Measurements from ENCODE around the gene TVP23A. TPM values are rescaled to one million over a fixed set of nuclear protein-coding genes. Genes with fewer than 3 reads are reported as not detected.
"Not testable (repeated sequence)": the region's sequence is repeated elsewhere in the genome, so short reads cannot be mapped to it uniquely, and the experiment has no call there.

Gene TVP23A
- total RNA-seq, 2 donors from 2014 or later: 0.22 to 0.69 TPM

- H3K9me3 Mint-ChIP-seq: no peaks in the 10 kb centered on the region
- no peak overlapping the region for H3K4me3 Mint-ChIP-seq
- H3K27me3 Mint-ChIP-seq: peaks cover 22% of the 10 kb centered on the region
- ATAC-seq (replicated peaks): no peak
- H3K36me3 Mint-ChIP-seq (ENCODE audit: low read depth): no peaks in the 10 kb centered on the region
- peaks cover 6% of the 10 kb centered on the region for H3K4me1 Mint-ChIP-seq
- H3K27ac Mint-ChIP-seq: no peak overlapping the region
Measured at GRCh38 chr16:10849736-10850477, 31.3 kb upstream of the TVP23A start.

- Mint-ChIP-seq H3K27me3 (peaks cover 26% of the 10 kb centered on the region), H3K9me3 (no peaks in the 10 kb centered on the region), H3K36me3 (ENCODE audit: low read depth) (no peaks in the 10 kb centered on the region), H3K4me3 (no peak overlapping the region), H3K27ac (no peak overlapping the region), H3K4me1 (no peaks in the 10 kb centered on the region)
- ATAC-seq (replicated peaks): no peak
Measured at GRCh38 chr16:10847176-10847575, 28.6 kb upstream of the TVP23A start.

- no peaks in the 10 kb centered on the region for H3K4me1 Mint-ChIP-seq
- H3K36me3 Mint-ChIP-seq (ENCODE audit: low read depth): no peaks in the 10 kb centered on the region
- H3K4me3 Mint-ChIP-seq: no peak overlapping the region
- ATAC-seq (replicated peaks): no peak
- no peak overlapping the region for H3K27ac Mint-ChIP-seq
- peaks cover 26% of the 10 kb centered on the region for H3K27me3 Mint-ChIP-seq
- H3K9me3 Mint-ChIP-seq: no peaks in the 10 kb centered on the region
Measured at GRCh38 chr16:10846213-10846998, 27.8 kb upstream of the TVP23A start.

- no peaks in the 10 kb centered on the region for H3K36me3 Mint-ChIP-seq (ENCODE audit: low read depth)
- ATAC-seq (replicated peaks): no peak
- peaks cover 24% of the 10 kb centered on the region for H3K27me3 Mint-ChIP-seq
- no peak overlapping the region for H3K4me3 Mint-ChIP-seq
- H3K4me1 Mint-ChIP-seq: no peaks in the 10 kb centered on the region
- no peaks in the 10 kb centered on the region for H3K9me3 Mint-ChIP-seq
- H3K27ac Mint-ChIP-seq: no peak overlapping the region
Measured at GRCh38 chr16:10840703-10841102, 22.1 kb upstream of the TVP23A start.

- no peak overlapping the region for H3K4me3 Mint-ChIP-seq
- no peak overlapping the region for H3K27ac Mint-ChIP-seq
- H3K36me3 Mint-ChIP-seq (ENCODE audit: low read depth): no peaks in the 10 kb centered on the region
- peaks cover 21% of the 10 kb centered on the region for H3K27me3 Mint-ChIP-seq
- H3K9me3 Mint-ChIP-seq: no peaks in the 10 kb centered on the region
- no peaks in the 10 kb centered on the region for H3K4me1 Mint-ChIP-seq
- ATAC-seq (replicated peaks): no peak
Measured at GRCh38 chr16:10839279-10839666, 20.7 kb upstream of the TVP23A start.

GRCh38 chr16:10838621-10839278 is 20.2 kb upstream of the TVP23A start:
- no peaks in the 10 kb centered on the region for H3K4me1 Mint-ChIP-seq
- no peaks in the 10 kb centered on the region for H3K9me3 Mint-ChIP-seq
- H3K27ac Mint-ChIP-seq: no peak overlapping the region
- ATAC-seq (replicated peaks): no peak
- peaks cover 24% of the 10 kb centered on the region for H3K27me3 Mint-ChIP-seq
- H3K4me3 Mint-ChIP-seq: no peak overlapping the region
- H3K36me3 Mint-ChIP-seq (ENCODE audit: low read depth): no peaks in the 10 kb centered on the region

- Mint-ChIP-seq H3K9me3 (no peaks in the 10 kb centered on the region), H3K4me3 (no peak overlapping the region), H3K27ac (no peak overlapping the region), H3K36me3 (ENCODE audit: low read depth) (no peaks in the 10 kb centered on the region), H3K4me1 (no peaks in the 10 kb centered on the region), H3K27me3 (peaks cover 26% of the 10 kb centered on the region)
- ATAC-seq (replicated peaks): no peak
Measured at GRCh38 chr16:10836174-10836853, 17.7 kb upstream of the TVP23A start.

- no peak overlapping the region for H3K27ac Mint-ChIP-seq
Measured at GRCh38 chr16:10835281-10835931, 16.8 kb upstream of the TVP23A start.

GRCh38 chr16:10834766-10835165 is 16.2 kb upstream of the TVP23A start:
- Mint-ChIP-seq H3K27ac (no peak overlapping the region), H3K36me3 (ENCODE audit: low read depth) (no peaks in the 10 kb centered on the region), H3K9me3 (no peaks in the 10 kb centered on the region), H3K4me3 (no peak overlapping the region), H3K4me1 (no peaks in the 10 kb centered on the region), H3K27me3 (peaks cover 20% of the 10 kb centered on the region)
- ATAC-seq (replicated peaks): no peak

More at GRCh38 chr16:10835281-10835931, 16.8 kb upstream of the TVP23A start:
- ATAC-seq (replicated peaks): peak; percentile 95
- H3K27me3 Mint-ChIP-seq: peaks cover 20% of the 10 kb centered on the region
- H3K4me1 Mint-ChIP-seq: no peaks in the 10 kb centered on the region
- H3K36me3 Mint-ChIP-seq (ENCODE audit: low read depth): no peaks in the 10 kb centered on the region
- no peaks in the 10 kb centered on the region for H3K9me3 Mint-ChIP-seq
- H3K4me3 Mint-ChIP-seq: no peak overlapping the region

- Mint-ChIP-seq H3K4me3 (no peak overlapping the region), H3K9me3 (no peaks in the 10 kb centered on the region), H3K27me3 (peaks cover 18% of the 10 kb centered on the region), H3K27ac (no peak overlapping the region), H3K4me1 (no peaks in the 10 kb centered on the region), H3K36me3 (ENCODE audit: low read depth) (no peaks in the 10 kb centered on the region)
- no peak for ATAC-seq (replicated peaks)
Measured at GRCh38 chr16:10834130-10834529, 15.5 kb upstream of the TVP23A start.

- H3K27me3 Mint-ChIP-seq: peaks cover 17% of the 10 kb centered on the region
- no peaks in the 10 kb centered on the region for H3K36me3 Mint-ChIP-seq (ENCODE audit: low read depth)
- no peak for ATAC-seq (replicated peaks)
- H3K4me3 Mint-ChIP-seq: no peak overlapping the region
- H3K4me1 Mint-ChIP-seq: no peaks in the 10 kb centered on the region
- H3K27ac Mint-ChIP-seq: no peak overlapping the region
- H3K9me3 Mint-ChIP-seq: no peaks in the 10 kb centered on the region
Measured at GRCh38 chr16:10833271-10833670, 14.7 kb upstream of the TVP23A start.

- Mint-ChIP-seq H3K9me3 (no peaks in the 10 kb centered on the region), H3K27ac (no peak overlapping the region), H3K27me3 (peaks cover 17% of the 10 kb centered on the region), H3K4me1 (no peaks in the 10 kb centered on the region), H3K36me3 (ENCODE audit: low read depth) (no peaks in the 10 kb centered on the region), H3K4me3 (no peak overlapping the region)
- no peak for ATAC-seq (replicated peaks)
Measured at GRCh38 chr16:10831894-10832886, 13.6 kb upstream of the TVP23A start.

- H3K9me3 Mint-ChIP-seq; H3K4me1 Mint-ChIP-seq; H3K4me3 Mint-ChIP-seq; H3K36me3 Mint-ChIP-seq (ENCODE audit: low read depth); H3K27ac Mint-ChIP-seq; ATAC-seq (replicated peaks): not testable (repeated sequence)
- peaks cover 13% of the 10 kb centered on the region for H3K27me3 Mint-ChIP-seq
Measured at GRCh38 chr16:10830240-10830639, 11.6 kb upstream of the TVP23A start.

Measured in activated T-helper 17 cell treated with anti-CD3 and anti-CD28 coated beads, Interleukin-2, amount 50 U/mL, for 72 hours (primary cell).